CD4-positive, alpha-beta T cell treated with Interleukin-1 beta for 1 hour (primary cell): ENCODE data around the gene EPN3.

Experiments
- DNase-seq, 2 donors: peaks; one replicate each; pipeline ENCODE4 v3.0.0-alpha.2; 2020 to 2022

Gene EPN3

GRCh38 chr17:50532452-50533024, at the start of gene EPN3:
Gene EPN3, plus strand, starts transcription at chr17:50532735. Its CDS starts 3,822 bp downstream, at chr17:50536557.
- DNase-seq: no peak

DNA sequence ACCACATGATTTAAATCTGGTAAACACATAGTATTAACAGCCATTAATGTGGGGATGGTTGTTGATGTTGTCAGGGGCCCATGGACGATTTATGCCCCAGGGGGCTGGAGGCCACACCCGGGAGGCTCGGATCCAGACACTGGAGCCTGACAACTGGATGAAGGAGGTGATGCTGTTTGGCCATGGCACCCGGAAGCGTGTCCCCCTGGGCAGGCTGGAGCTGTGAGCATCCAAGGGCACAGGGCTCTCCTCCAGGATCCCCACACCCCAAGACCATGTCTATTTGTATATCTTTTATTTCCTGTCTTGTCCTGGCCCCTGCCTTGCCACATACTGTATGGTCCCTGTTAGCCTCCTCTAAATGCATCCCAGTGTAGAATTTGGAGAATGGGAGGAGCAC, 49.3 kb upstream of the EPN3 start:
- DNase-seq: no peak

- DNase-seq: no peak
Observed at GRCh38 chr17:50484386-50485155, 48.0 kb upstream of the EPN3 start.

GRCh38 chr17:50487213-50488096, 45.1 kb upstream of the EPN3 start:
- DNase-seq: no peak

- DNase-seq: no peak
Observed at GRCh38 chr17:50488880-50489279, 43.7 kb upstream of the EPN3 start.

- DNase-seq: no peak
Observed at GRCh38 chr17:50491505-50491904, 41.0 kb upstream of the EPN3 start.

- DNase-seq: no peak
Observed at GRCh38 chr17:50492214-50492613, 40.3 kb upstream of the EPN3 start.

DNA sequence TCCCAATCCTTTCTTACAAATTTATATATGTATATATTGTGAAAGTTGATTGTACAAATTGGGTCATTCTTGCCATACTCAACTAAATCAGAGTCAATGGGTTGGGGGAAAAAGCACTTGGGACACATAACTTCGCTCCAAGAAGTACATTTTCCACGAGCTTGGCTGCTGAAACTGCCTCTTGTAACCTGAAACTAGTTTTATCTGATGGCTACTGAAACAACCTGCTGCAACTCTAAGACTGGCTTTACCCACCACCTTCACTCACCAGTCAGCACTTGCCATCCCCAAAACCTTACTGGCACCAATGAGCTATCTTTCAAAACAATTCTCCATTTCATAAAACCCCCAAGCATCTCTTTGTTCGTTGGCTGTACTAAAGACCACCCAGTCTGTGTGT, 38.8 kb upstream of the EPN3 start:
- no peak for DNase-seq

GRCh38 chr17:50495217-50495823, 37.2 kb upstream of the EPN3 start:
- DNase-seq: no peak

DNA sequence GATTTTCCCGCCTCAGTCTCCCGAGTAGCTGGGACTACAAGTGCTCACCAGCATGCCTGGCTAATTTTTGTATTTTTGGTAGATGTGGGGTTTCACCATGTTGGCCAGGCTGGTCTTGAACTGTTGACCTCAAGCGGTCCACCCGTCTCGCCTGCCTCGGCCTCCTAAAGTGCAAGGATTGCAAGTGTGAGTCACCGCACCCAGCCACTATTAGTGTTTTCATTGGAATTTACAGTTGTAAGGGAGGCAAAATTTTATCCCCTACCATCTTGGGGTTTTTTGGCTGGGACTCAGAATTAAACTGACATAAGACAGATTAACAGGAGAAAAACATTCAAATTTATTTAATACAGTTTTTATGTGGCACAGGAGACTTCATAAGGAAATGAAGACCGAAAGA, 36.6 kb upstream of the EPN3 start:
- DNase-seq: no peak

- DNase-seq: no peak
Observed at GRCh38 chr17:50498021-50498874, 34.3 kb upstream of the EPN3 start.

DNA sequence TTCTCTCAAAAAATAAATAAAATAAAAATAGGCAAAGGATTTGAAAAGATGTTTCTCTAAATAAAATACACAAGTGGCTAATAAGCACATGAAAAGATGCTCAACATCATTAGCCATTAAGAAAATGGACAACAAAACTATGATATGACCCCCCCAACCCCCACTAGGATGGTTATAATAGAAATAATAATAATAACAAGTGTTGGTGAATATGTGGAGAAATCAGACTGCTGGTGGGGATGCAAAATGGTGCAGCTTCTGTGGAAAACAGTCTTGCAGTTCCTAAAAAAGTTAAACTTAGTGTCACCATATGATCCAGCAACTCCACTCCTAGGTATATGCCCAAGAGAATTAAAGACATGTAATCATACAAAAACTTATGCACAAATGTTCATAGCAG, 33.3 kb upstream of the EPN3 start:
- no peak for DNase-seq

- no peak for DNase-seq
Observed at GRCh38 chr17:50499721-50500120, 32.8 kb upstream of the EPN3 start.

GRCh38 chr17:50501054-50501453, 31.5 kb upstream of the EPN3 start:
- DNase-seq: peak; percentile 10 to 39

- DNase-seq: no peak
Observed at GRCh38 chr17:50502301-50502990, 30.1 kb upstream of the EPN3 start.

DNA sequence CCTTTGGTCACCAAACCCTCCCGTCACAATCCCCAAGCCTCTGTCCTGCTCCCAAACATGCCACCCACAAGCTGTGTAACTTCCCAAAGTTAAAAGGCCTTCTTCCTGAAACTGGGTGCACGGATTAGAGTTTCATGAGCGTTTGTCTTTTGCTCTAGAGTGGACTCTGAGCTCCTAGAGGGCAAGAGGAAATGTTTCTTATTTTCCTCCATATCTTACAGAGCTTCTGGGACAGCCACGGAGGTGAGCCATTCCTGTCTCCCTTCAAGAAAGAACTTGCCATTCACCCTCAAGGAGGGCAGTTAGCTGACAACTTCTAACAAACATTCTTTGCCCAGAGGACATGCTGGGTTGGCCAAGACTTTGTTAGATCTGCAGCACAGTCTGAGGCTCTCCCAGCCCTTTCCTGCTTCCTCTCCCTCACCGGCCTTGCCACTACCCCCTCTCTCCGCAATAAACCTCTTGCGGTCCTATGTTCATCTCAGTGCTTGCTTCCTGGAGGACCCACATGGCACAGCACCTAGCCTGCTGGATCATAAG, 26.9 kb upstream of the EPN3 start:
- no peak for DNase-seq

DNA sequence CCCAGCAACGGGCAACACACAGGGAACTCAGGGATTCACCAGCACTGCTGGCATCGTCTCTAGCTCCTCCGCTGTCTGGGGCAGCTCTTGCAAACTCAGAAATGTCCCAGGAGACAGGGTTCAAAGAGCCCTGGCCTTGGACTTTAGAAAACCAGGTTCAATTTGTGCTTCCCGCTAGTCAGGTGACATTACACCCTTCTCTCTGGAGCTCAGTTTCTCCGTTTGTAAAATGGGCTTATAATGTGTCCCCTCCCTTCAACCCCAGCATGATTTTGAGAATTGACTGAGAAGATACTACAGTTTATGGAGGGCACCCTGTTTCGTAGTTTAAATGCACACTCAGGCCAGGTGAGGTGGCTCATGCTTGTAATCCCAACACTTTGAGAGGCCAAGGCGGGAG, 26.2 kb upstream of the EPN3 start:
- DNase-seq: no peak

GRCh38 chr17:50507871-50508572, 24.5 kb upstream of the EPN3 start, which contains the start of gene MYCBPAP:
Gene MYCBPAP, plus strand, starts transcription at chr17:50508439. Its CDS starts 236 bp downstream, at chr17:50508675.
- peak; percentile 80 to 89 for DNase-seq

DNA sequence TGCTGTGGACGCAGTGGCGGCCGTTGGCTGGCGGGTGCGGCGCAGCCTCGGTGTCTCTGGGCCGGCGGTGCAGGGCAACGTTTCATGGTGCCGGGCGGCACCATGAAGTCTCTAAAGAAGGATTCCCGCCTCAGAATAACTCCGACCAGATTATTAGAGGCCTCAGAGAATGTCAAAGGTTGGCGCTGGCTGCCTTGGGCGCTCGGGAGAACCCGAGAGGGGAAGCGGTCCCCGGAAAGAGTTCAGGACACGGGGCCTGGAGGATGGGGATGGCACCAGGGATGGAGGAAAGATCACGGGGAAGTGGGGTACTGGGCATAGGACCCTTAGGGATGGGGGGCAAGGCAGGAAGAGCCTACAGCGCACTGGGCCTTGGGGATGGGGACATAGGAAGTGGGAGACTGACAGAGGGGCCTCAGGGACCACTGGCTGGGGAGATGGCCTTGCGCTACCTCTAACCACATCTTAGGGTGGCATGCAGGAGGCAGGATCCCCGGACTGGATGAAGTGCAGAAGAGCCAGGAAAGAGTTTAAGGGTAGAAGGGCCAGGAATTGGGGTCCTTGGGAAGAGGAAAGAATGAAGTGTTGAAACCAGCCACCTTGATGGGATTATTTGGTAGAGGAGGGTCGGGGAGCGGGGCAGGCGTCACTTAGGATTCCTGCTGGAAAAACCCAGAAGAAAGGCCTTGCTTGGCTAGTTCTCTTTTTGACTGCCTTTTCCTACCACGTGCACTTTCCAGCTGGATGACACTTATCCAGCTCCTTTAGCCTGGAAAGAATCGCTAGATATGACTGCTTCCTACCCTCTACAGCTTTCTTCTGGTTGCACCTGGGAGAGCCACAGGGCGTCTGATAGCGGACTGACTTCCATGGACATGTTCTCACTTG, 23.7 kb upstream of the EPN3 start:
- no peak for DNase-seq

GRCh38 chr17:50511058-50511457, 21.5 kb upstream of the EPN3 start:
- peak; percentile 54 to 71 for DNase-seq
